Posterior vena cava (tissue), 2 donors: ENCODE data around the gene NAV2. TPM values are rescaled to one million over a fixed set of nuclear protein-coding genes. Genes with fewer than 3 reads are reported as not detected.
"Not testable (repeated sequence)": the region's sequence is repeated elsewhere in the genome, so short reads cannot be mapped to it uniquely, and the experiment has no call there.

Experiments used
- DNase-seq: peaks from one replicate; pipeline ENCODE4 v3.0.0-alpha.2; 2020; ENCODE audit warnings: low spot score
- intact Hi-C, 2 donors: fragments of 100-400 bp; cut with DNase I; formaldehyde crosslinking; loops; one replicate each; pipeline versions ENCODE4 v1.14.1 to v1.14.2; 2022 to 2023
- total RNA-seq, 2 donors: library from RNA; stranded (reverse); fragmentation: NEBNext Ultra II Directional; extraction: Animal tissue kit (Norgen Biotek cat#: 25700); gene quantifications; one replicate each; pipeline ENCODE4 v1.2.1, GENCODE V29; 2021
- donor health status: DM: yes; HTN: yes; CAD: no.
- donor health status: DM: yes; HTN: yes; CAD: no.

NAV2 gene
- total RNA-seq, 2 donors from 2014 or later, result 69.2 to 108 TPM

DNA sequence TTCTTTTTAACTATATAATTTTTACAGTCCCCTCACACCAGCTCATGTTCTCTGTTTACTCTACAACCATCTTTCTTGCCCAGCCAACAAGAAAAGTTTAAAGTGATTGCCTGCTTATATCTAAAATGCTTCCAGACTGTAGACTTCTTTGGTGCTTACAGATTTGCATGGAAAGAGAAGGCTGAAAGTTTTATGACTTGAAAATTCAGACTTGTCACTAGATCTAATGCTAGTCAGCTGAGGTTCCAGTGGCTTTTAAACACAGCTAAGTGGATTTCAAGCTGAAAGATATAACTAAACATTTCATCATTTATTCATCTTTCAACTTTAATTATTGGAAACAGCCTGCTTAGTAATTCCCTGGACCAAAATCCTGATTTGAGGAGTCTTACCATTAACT is 178.4 kb downstream of the NAV2 start:
- no peak for DNase-seq
- intact Hi-C loops, result no loop called here

DNA sequence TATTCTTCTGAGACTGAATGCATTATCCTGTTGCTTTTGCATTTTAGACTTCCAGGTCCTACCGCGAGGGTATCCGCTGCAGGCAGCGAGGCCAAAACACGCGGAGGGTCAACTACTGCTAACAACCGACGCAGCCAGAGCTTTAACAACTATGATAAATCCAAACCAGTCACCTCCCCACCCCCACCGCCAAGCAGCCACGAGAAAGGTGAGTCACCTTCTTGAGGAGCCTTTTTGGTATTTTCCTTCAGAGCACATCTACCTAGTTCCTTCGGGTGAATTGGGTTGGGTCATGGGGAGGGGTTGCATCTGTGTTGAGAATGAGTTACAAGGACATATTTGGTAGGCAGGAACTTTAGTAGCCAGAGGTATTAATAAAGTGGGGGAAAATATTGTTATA is 179.8 kb downstream of the NAV2 start:
- DNase-seq, result no peak
- intact Hi-C loops, result no loop called here

GRCh38 chr11:19892876-19893275 is 180.2 kb downstream of the NAV2 start:
- intact Hi-C loops, result no loop called here

GRCh38 chr11:19894404-19894803 is 181.8 kb downstream of the NAV2 start:
- DNase-seq, result no peak
- intact Hi-C loops, result no loop called here

More at GRCh38 chr11:19892876-19893275, 180.2 kb downstream of the NAV2 start:
- DNase-seq, result no peak

DNA sequence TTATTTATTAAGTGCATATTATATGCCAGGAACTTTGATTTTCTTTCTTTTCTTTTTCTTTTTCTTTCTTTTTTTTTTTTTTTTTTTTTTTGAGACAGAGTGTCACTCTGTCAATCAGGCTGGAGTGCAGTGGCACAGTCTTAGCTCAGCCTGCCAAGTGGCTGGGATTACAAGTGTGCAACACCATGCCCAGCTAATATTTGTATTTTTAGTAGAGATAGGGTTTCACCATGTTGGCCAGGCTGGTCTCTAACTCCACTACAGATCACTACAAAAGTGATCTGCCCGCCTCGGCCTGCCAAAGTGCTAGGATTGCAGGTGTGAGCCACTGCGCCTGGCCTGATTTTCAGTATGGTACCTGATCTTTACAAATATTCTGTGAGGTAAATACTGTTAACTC is 182.4 kb downstream of the NAV2 start:
- not testable (repeated sequence) for DNase-seq
- intact Hi-C loops, result loop anchor here in 1 of 2 donors (5.0 kb wide), 1 partner anchor 148 kb away; no protein-coding TSS in a partner anchor

GRCh38 chr11:19895776-19896175 is 183.1 kb downstream of the NAV2 start:
- no peak for DNase-seq
- intact Hi-C loops, result loop anchor here in 1 of 2 donors (5.0 kb wide), 1 partner anchor 148 kb away; no protein-coding TSS in a partner anchor

- DNase-seq, result peak; percentile 82
- intact Hi-C loops, result loop anchor here in 1 of 2 donors (5.0 kb wide), 1 partner anchor 346 kb away; no protein-coding TSS in a partner anchor
Observed at GRCh38 chr11:19903620-19904069, 191.0 kb downstream of the NAV2 start.

- intact Hi-C loops, result no loop called here
- no peak for DNase-seq
Observed at GRCh38 chr11:19905280-19905853, 192.7 kb downstream of the NAV2 start.

- DNase-seq, result no peak
- intact Hi-C loops, result no loop called here
Observed at GRCh38 chr11:19906126-19906525, 193.5 kb downstream of the NAV2 start.

DNA sequence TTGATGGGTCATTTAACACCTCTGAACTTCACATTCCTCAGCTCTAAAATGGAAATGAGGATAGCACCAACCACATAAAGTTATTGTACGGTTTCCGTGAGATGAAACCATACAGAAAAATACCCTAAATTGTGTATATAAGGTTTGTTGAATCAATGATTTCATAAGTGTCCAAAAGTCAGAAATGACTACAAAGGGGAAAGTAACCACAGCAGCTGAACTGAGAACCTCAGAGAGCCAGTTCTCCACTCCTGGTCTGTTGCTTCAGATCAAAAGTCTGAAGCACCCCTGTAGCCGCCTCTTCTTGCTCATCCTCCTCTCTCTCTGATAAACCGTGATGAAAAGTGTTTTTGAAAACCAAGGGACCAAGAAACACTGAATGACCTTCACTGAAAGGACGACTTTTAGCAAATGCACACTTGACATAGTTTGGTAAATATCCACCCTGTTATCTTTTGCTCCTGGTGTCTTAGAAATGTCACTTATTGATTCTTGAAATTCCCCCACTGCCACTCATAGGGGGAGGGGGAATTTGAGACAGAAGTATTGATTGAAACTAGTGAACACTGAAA is 194.5 kb downstream of the NAV2 start:
- no peak for DNase-seq
- intact Hi-C loops, result no loop called here

- DNase-seq, result no peak
- intact Hi-C loops, result no loop called here
Observed at GRCh38 chr11:19907839-19908238, 195.2 kb downstream of the NAV2 start.

- DNase-seq, result no peak
- intact Hi-C loops, result no loop called here
Observed at GRCh38 chr11:19910931-19911330, 198.3 kb downstream of the NAV2 start.

- no peak for DNase-seq
- intact Hi-C loops, result no loop called here
Observed at GRCh38 chr11:19912115-19912957, 199.7 kb downstream of the NAV2 start.

GRCh38 chr11:19912958-19913892 is 200.6 kb downstream of the NAV2 start:
- intact Hi-C loops, result no loop called here
- no peak for DNase-seq

- intact Hi-C loops, result no loop called here
- DNase-seq, result no peak
Observed at GRCh38 chr11:19913893-19914249, 201.2 kb downstream of the NAV2 start.

DNA sequence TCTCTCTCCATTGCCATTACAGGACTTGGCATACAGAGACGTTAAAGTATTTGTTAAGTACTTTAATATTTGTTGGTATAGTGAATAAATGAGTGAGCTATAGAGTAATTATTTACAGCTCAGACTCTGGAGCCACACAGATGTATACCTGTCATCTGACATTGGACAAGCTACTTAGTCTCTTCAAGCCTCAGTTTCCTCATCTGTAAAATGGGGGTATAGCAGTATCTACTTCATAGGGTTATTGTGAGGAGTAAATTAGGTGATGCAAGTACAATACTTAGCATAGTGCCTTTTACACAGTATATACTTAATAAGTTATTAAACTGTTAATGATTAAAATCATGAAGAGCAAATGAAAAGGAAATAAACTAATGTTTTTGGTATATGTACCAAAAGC is 203.2 kb downstream of the NAV2 start:
- intact Hi-C loops, result no loop called here
- no peak for DNase-seq

DNA sequence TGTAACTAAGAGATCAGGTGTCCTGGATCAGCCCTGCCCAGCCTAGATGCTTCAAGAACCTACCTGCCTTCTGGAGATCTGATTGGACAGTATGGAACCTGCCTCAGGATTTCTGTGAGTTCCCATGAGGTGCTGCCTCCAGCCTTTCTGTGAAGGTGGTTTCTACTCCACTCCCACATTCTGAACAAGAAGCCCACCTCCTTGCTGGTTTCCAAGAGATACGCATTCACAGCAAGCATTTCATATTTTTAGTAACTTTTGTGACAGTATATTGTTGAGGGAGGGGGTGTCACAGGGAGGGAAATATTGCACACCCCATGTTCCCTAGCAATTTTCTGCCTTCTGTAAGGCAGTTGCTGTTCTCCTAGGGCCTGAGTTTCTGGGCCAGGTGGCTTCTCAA is 204.4 kb downstream of the NAV2 start:
- DNase-seq, result no peak
- intact Hi-C loops, result no loop called here

DNA sequence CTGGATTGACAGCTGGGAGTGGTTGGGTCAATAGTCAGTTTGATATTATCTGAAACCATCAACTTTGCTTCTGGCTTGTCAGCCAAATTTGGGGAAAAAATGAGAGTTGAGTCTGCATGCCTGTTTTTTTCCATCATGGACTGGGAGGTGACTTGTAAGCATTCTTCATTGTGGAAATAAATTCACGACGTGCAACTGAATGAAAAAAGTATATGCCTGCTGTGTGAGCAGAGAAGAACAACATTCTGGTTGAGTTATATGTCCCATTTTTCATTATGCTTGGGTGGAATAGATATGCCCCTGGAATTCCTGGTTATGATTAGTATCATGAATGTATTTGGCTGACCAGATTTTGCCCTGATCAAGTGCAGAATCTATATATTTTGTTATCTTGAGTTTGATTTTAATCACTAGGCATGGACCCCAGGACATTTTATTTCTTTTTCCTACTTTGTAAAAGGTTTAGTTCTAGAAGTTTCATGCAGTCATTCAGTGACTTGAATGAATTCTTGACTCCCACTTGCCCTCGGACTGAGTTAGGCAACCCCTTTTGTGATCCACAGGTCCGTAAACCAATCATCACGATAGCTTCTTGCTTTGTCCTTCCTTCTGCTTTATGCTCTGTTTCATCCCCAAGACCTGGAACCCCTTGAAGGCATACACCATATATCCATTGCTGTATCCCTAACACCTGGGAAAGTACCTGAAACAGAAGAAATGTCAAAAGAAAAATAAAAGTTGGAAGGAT is 205.8 kb downstream of the NAV2 start:
- DNase-seq, result no peak
- intact Hi-C loops, result no loop called here
